ENCODE measurements around the gene TMEM164. TPM values are rescaled to one million over a fixed set of nuclear protein-coding genes. Genes with fewer than 3 reads are reported as not detected.

TMEM164 gene
- total RNA-seq, 1 donor from 2014 or later, result 17.6 TPM

DNA sequence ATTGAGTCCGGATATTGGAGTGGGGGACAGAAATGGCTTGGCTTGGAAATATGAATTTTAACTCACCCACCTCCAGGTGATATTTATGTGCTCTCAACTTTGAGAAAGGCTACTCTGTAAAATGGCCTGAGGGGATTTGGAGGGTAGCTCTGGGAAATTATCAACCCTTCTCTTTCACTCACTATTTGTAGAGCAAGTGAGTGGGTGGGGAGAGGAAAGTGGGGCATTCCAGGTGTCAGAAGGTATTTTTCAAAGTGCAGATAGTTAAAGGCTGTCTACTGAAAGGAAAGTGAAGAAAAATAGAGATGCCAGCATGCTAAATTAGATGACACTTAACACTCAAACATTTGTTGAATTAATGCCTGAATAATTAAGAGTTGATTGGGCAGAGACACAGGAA is 44.1 kb downstream of the TMEM164 start:
- H3K27ac ChIP-seq (ENCODE audit: low read depth, low read length), result no peak overlapping the region
- H3K4me3 ChIP-seq (ENCODE audit: insufficient read depth, low read depth, low read length), result no peak overlapping the region
- H2AFZ ChIP-seq (ENCODE audit: low read depth, low read length), result no peak overlapping the region
- Mint-ChIP-seq H3K36me3 (ENCODE audit: low read depth, unreplicated experiment) (no peaks in the 10 kb centered on the region), H3K9me3 (ENCODE audit: unreplicated experiment) (no peaks in the 10 kb centered on the region), H3K4me1 (ENCODE audit: low read depth, unreplicated experiment) (peaks cover 2% of the 10 kb centered on the region), H3K4me3 (ENCODE audit: unreplicated experiment) (no peak overlapping the region), H3K27ac (ENCODE audit: unreplicated experiment) (no peak overlapping the region), H3K27me3 (ENCODE audit: low read depth, unreplicated experiment) (no peaks in the 10 kb centered on the region)
- TF ChIP-seq EZH2 (IDR thresholded peaks at IDR 0.05; ENCODE audit: insufficient read depth, low read length), result no peak
- no peak for TF ChIP-seq CTCF (IDR thresholded peaks at IDR 0.05; ENCODE audit: insufficient read depth, low read depth, low read length)
- no peaks in the 10 kb centered on the region for H3K27me3 ChIP-seq (ENCODE audit: insufficient read depth, low read length)
- H3K4me1 ChIP-seq (ENCODE audit: insufficient read depth, low read length), result no peaks in the 10 kb centered on the region
- no peaks in the 10 kb centered on the region for H3K36me3 ChIP-seq (ENCODE audit: insufficient read depth, low read length)
- no peak overlapping the region for H3K9ac ChIP-seq (ENCODE audit: low read length)
- H3K4me2 ChIP-seq (ENCODE audit: low read length), result no peak overlapping the region
- DNase-seq (ENCODE audit: low read depth) (no peak), FAIRE-seq (no peak)
- no peaks in the 10 kb centered on the region for H4K20me1 ChIP-seq (ENCODE audit: insufficient read depth, low read length)
- no peaks in the 10 kb centered on the region for H3K79me2 ChIP-seq (ENCODE audit: insufficient read depth, low read length)
- H3K9me3 ChIP-seq (ENCODE audit: insufficient read depth, low read depth, low read length), result no peaks in the 10 kb centered on the region

DNA sequence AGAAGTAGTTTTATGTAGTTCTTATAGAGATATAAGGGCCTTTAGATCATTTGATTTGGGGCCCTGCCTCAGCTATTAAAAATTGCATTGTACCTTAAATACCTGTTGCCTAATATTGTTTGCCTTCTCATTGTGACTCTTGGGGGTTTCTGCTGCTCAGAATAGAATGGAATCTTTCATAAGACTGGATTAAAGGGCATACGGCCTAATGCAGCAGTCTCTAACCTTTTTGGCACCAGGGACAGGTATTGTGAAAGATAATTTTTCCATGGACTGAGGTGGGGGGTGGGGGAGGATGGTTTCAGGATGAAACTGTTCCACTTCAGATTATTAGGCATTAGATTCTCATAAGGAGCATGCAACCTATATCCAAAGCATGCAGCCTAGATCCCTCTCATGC is 46.2 kb downstream of the TMEM164 start:
- Mint-ChIP-seq H3K4me1 (ENCODE audit: low read depth, unreplicated experiment) (peaks cover 2% of the 10 kb centered on the region), H3K27ac (ENCODE audit: unreplicated experiment) (no peak overlapping the region), H3K36me3 (ENCODE audit: low read depth, unreplicated experiment) (no peaks in the 10 kb centered on the region), H3K27me3 (ENCODE audit: low read depth, unreplicated experiment) (no peaks in the 10 kb centered on the region), H3K4me3 (ENCODE audit: unreplicated experiment) (no peak overlapping the region), H3K9me3 (ENCODE audit: unreplicated experiment) (no peaks in the 10 kb centered on the region)
- Histone ChIP-seq H3K4me3 (ENCODE audit: insufficient read depth, low read depth, low read length) (no peak overlapping the region), H3K27me3 (ENCODE audit: insufficient read depth, low read length) (no peaks in the 10 kb centered on the region), H3K4me1 (ENCODE audit: insufficient read depth, low read length) (no peaks in the 10 kb centered on the region), H3K4me2 (ENCODE audit: low read length) (no peak overlapping the region), H3K79me2 (ENCODE audit: insufficient read depth, low read length) (no peaks in the 10 kb centered on the region), H4K20me1 (ENCODE audit: insufficient read depth, low read length) (no peaks in the 10 kb centered on the region), H2AFZ (ENCODE audit: low read depth, low read length) (no peak overlapping the region), H3K27ac (ENCODE audit: low read depth, low read length) (no peak overlapping the region), H3K36me3 (ENCODE audit: insufficient read depth, low read length) (no peaks in the 10 kb centered on the region), H3K9me3 (ENCODE audit: insufficient read depth, low read depth, low read length) (no peaks in the 10 kb centered on the region), H3K9ac (ENCODE audit: low read length) (no peak overlapping the region)
- DNase-seq (ENCODE audit: low read depth) (no peak), FAIRE-seq (no peak)
- TF ChIP-seq CTCF (IDR thresholded peaks at IDR 0.05; ENCODE audit: insufficient read depth, low read depth, low read length) (no peak), EZH2 (IDR thresholded peaks at IDR 0.05; ENCODE audit: insufficient read depth, low read length) (no peak)

GRCh38 chrX:110050386-110050785 is 47.5 kb downstream of the TMEM164 start:
- no peaks in the 10 kb centered on the region for H4K20me1 ChIP-seq (ENCODE audit: insufficient read depth, low read length)
- no peak overlapping the region for H3K9ac ChIP-seq (ENCODE audit: low read length)
- H2AFZ ChIP-seq (ENCODE audit: low read depth, low read length), result no peak overlapping the region
- Mint-ChIP-seq H3K27ac (ENCODE audit: unreplicated experiment) (no peak overlapping the region), H3K36me3 (ENCODE audit: low read depth, unreplicated experiment) (no peaks in the 10 kb centered on the region), H3K4me3 (ENCODE audit: unreplicated experiment) (no peak overlapping the region), H3K4me1 (ENCODE audit: low read depth, unreplicated experiment) (peaks cover 2% of the 10 kb centered on the region), H3K27me3 (ENCODE audit: low read depth, unreplicated experiment) (no peaks in the 10 kb centered on the region), H3K9me3 (ENCODE audit: unreplicated experiment) (no peaks in the 10 kb centered on the region)
- no peak overlapping the region for H3K27ac ChIP-seq (ENCODE audit: low read depth, low read length)
- H3K9me3 ChIP-seq (ENCODE audit: insufficient read depth, low read depth, low read length), result no peaks in the 10 kb centered on the region
- no peaks in the 10 kb centered on the region for H3K4me1 ChIP-seq (ENCODE audit: insufficient read depth, low read length)
- no peaks in the 10 kb centered on the region for H3K27me3 ChIP-seq (ENCODE audit: insufficient read depth, low read length)
- no peaks in the 10 kb centered on the region for H3K36me3 ChIP-seq (ENCODE audit: insufficient read depth, low read length)
- DNase-seq (ENCODE audit: low read depth) (no peak), FAIRE-seq (no peak)
- H3K4me3 ChIP-seq (ENCODE audit: insufficient read depth, low read depth, low read length), result no peak overlapping the region
- no peak for TF ChIP-seq CTCF (IDR thresholded peaks at IDR 0.05; ENCODE audit: insufficient read depth, low read depth, low read length)
- no peak for TF ChIP-seq EZH2 (IDR thresholded peaks at IDR 0.05; ENCODE audit: insufficient read depth, low read length)
- no peak overlapping the region for H3K4me2 ChIP-seq (ENCODE audit: low read length)
- no peaks in the 10 kb centered on the region for H3K79me2 ChIP-seq (ENCODE audit: insufficient read depth, low read length)
